ENCODE results near the gene TNFAIP8. TPM values are rescaled to one million over a fixed set of nuclear protein-coding genes. Genes with fewer than 3 reads are reported as not detected.

The TNFAIP8 gene
- 10 to 100 TPM in 3 of 4 donors, 1 to 10 TPM in 1; 2.0 to 42.7 (median 15.5) TPM for total RNA-seq

GRCh38 chr5:119355685-119356611, at the start of gene TNFAIP8:
TNFAIP8 (plus strand) TSS chr5:119356019; CDS start chr5:119356091, 72 bp downstream.
- no peaks in the 10 kb centered on the region for H3K9me3 ChIP-seq
- no peak for TF ChIP-seq CTCF (IDR thresholded peaks at IDR 0.05)
- intact Hi-C loops (cut with DNase I; ENCODE audit: low total_unique reads), result no loop called here
- H3K4me3 ChIP-seq, result peak within 1 kb of the TSS; percentile 45 to 54
- H3K27me3 ChIP-seq, result no peaks in the 10 kb centered on the region
- H3K27ac ChIP-seq, result peak within 1 kb of the TSS; percentile 72 to 78
- DNase-seq, result peak; percentile 42 to 58
- H3K36me3 ChIP-seq, result no peaks in the 10 kb centered on the region
- H3K4me1 ChIP-seq, result peaks cover 0 to 6% of the 10 kb centered on the region in 2 donors

- H3K27me3 ChIP-seq, result no peaks in the 10 kb centered on the region
- H3K4me1 ChIP-seq, result no peaks in the 10 kb centered on the region
- no peaks in the 10 kb centered on the region for H3K9me3 ChIP-seq
- H3K4me3 ChIP-seq, result no peak overlapping the region
- intact Hi-C loops (cut with DNase I; ENCODE audit: low total_unique reads), result no loop called here
- H3K27ac ChIP-seq, result no peak overlapping the region
- DNase-seq, result no peak
- TF ChIP-seq CTCF (IDR thresholded peaks at IDR 0.05), result no peak
- no peak for TF ChIP-seq POLR2A (IDR thresholded peaks at IDR 0.05)
- H3K36me3 ChIP-seq, result no peaks in the 10 kb centered on the region
These were observed 48.6 kb upstream of the TNFAIP8 start for GRCh38 chr5:119307170-119307569.

DNA sequence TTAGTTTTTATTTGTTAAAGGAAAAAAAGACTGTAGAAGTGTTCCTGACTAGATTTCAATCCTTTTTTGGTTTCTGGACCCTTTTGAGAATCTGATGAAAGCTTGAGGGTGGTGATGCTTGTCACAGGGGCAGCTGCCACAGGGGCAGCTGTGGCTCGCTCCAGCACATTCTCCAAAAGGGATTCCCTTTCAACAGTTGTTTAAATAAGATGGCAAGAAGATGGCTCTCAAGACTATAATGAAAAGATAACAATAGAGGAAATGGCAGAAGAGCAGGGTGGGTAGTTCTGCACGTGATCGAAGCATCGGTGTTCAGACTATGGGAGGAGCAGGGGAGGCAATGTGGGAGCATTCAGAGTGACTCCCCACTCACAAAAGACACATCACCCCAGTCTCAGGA, 46.5 kb upstream of the TNFAIP8 start:
- TF ChIP-seq CTCF (IDR thresholded peaks at IDR 0.05), result no peak
- TF ChIP-seq POLR2A (IDR thresholded peaks at IDR 0.05), result no peak
- no peak for DNase-seq
- H3K27me3 ChIP-seq, result no peaks in the 10 kb centered on the region
- H3K36me3 ChIP-seq, result no peaks in the 10 kb centered on the region
- intact Hi-C loops (cut with DNase I; ENCODE audit: low total_unique reads), result no loop called here
- no peaks in the 10 kb centered on the region for H3K4me1 ChIP-seq
- H3K9me3 ChIP-seq, result no peaks in the 10 kb centered on the region
- no peak overlapping the region for H3K27ac ChIP-seq
- no peak overlapping the region for H3K4me3 ChIP-seq

DNA sequence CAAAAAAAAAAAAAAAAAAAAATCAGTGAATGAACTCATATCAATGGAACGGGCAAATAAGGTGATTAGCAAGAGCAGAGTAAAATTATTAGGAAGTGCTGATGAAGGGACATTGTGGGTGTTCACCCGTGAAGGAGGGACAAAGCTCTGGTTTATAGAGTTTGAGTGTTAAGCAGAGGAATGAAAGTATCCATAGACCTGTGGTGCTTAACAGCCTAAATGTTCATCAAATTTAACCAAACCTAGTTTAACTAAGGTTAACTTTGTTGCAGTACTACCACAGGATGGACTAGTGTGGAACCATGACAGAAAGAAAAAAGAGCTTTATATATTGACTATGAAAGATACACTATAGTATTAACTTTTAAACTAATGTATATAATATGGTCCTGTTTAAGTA, 44.1 kb upstream of the TNFAIP8 start:
- H3K27me3 ChIP-seq, result no peaks in the 10 kb centered on the region
- no peak for TF ChIP-seq CTCF (IDR thresholded peaks at IDR 0.05)
- TF ChIP-seq POLR2A (IDR thresholded peaks at IDR 0.05), result no peak
- no peaks in the 10 kb centered on the region for H3K4me1 ChIP-seq
- H3K4me3 ChIP-seq, result no peak overlapping the region
- intact Hi-C loops (cut with DNase I; ENCODE audit: low total_unique reads), result no loop called here
- no peaks in the 10 kb centered on the region for H3K9me3 ChIP-seq
- H3K27ac ChIP-seq, result no peak overlapping the region
- H3K36me3 ChIP-seq, result no peaks in the 10 kb centered on the region
- no peak for DNase-seq

- no peak overlapping the region for H3K4me3 ChIP-seq
- H3K4me1 ChIP-seq, result no peaks in the 10 kb centered on the region
- no peaks in the 10 kb centered on the region for H3K27me3 ChIP-seq
- no peaks in the 10 kb centered on the region for H3K9me3 ChIP-seq
- TF ChIP-seq CTCF (IDR thresholded peaks at IDR 0.05) (no peak), POLR2A (IDR thresholded peaks at IDR 0.05) (no peak)
- no peaks in the 10 kb centered on the region for H3K36me3 ChIP-seq
- intact Hi-C loops (cut with DNase I; ENCODE audit: low total_unique reads), result no loop called here
- H3K27ac ChIP-seq, result no peak overlapping the region
- no peak for DNase-seq
These were observed 43.4 kb upstream of the TNFAIP8 start for GRCh38 chr5:119312403-119312802.

Measured in uterus (tissue), 4 donors.